OCI-LY1 (cell line): ENCODE results near the gene IQGAP3.
A peak's percentile ranks its signal among the peaks of the same experiment; 100 is the strongest.

ENCODE experiments used
- H2AFZ ChIP-seq: fragments of 200-600 bp; sonication (generic), shearing (Covaris generic); 2 replicates; pipeline ENCODE4 v1.6.0; 2014; ENCODE audit warnings: antibody characterized with exemption, mild to moderate bottlenecking, low read length
- H3F3A ChIP-seq: fragments of 200-600 bp; sonication (generic), shearing (Covaris generic); 2 replicates; pipeline ENCODE4 v1.6.0; 2014; ENCODE audit warnings: mild to moderate bottlenecking, antibody characterized with exemption, low read length, moderate library complexity; ENCODE audit not compliant: insufficient read depth
- H3K27ac ChIP-seq: fragments of 200-600 bp; sonication (generic); 2 replicates; pipeline ENCODE4 v1.5.1; 2014; ENCODE audit warnings: low read length, mixed run types, mild to moderate bottlenecking, low read depth; ENCODE audit not compliant: poor library complexity, severe bottlenecking
- H3K27me3 ChIP-seq: fragments of 200-600 bp; sonication (generic); 2 replicates; pipeline ENCODE4 v1.6.0; 2014; ENCODE audit warnings: antibody characterized with exemption, mild to moderate bottlenecking, low read length, moderate library complexity; ENCODE audit not compliant: insufficient read depth
- H3K36me3 ChIP-seq: fragments of 200-600 bp; sonication (generic); 2 replicates; pipeline ENCODE4 v1.6.1; 2014; ENCODE audit warnings: mild to moderate bottlenecking, antibody characterized with exemption, low read length, moderate library complexity, mixed read lengths; ENCODE audit not compliant: insufficient read depth
- H3K4me1 ChIP-seq: fragments of 200-600 bp; sonication (generic); 2 replicates; pipeline ENCODE4 v1.5.1; 2014; ENCODE audit warnings: mild to moderate bottlenecking, low read length, moderate library complexity; ENCODE audit not compliant: insufficient read depth, severe bottlenecking
- H3K4me2 ChIP-seq: fragments of 200-600 bp; sonication (generic), shearing (Covaris generic); 2 replicates; pipeline ENCODE4 v1.6.1; 2014; ENCODE audit warnings: low read length
- H3K4me3 ChIP-seq: fragments of 200-600 bp; sonication (generic); 2 replicates; pipeline ENCODE4 v1.5.1; 2014; ENCODE audit warnings: low read length, low read depth, mild to moderate bottlenecking, mixed read lengths; ENCODE audit not compliant: poor library complexity, severe bottlenecking
- H3K79me2 ChIP-seq: fragments of 200-600 bp; shearing (Covaris generic); 2 replicates; pipeline ENCODE4 v1.6.1; 2016; ENCODE audit warnings: mixed run types, low read length, mixed read lengths; ENCODE audit not compliant: insufficient read depth
- H3K9ac ChIP-seq: fragments of 200-600 bp; sonication (generic), shearing (Covaris generic); 2 replicates; pipeline ENCODE4 v1.6.1; 2014; ENCODE audit warnings: mild to moderate bottlenecking, low read length, mixed read lengths
- H3K9me2 ChIP-seq: fragments of 200-600 bp; sonication (generic), shearing (Covaris generic); 2 replicates; pipeline ENCODE4 v1.6.1; 2014; ENCODE audit warnings: low read depth, mild to moderate bottlenecking, low read length, mixed read lengths
- H3K9me3 ChIP-seq: fragments of 200-600 bp; shearing (Covaris generic); 2 replicates; pipeline ENCODE4 v1.6.1; 2014; ENCODE audit warnings: low read length, mixed read lengths
- H4K20me1 ChIP-seq: fragments of 200-600 bp; sonication (generic), shearing (Covaris generic); 2 replicates; pipeline ENCODE4 v1.6.0; 2016; ENCODE audit warnings: mild to moderate bottlenecking, low read length; ENCODE audit not compliant: insufficient read depth
- CTCF ChIP-seq: fragments of 200-600 bp; sonication (generic), shearing (Covaris generic); IDR thresholded peaks from 2 replicates; pipeline ENCODE4 v1.5.1; 2017; ENCODE audit warnings: mild to moderate bottlenecking, antibody characterized with exemption, low read length, moderate library complexity, mixed read lengths
- EZH2 ChIP-seq: fragments of 200-600 bp; sonication (generic), shearing (Covaris generic); IDR thresholded peaks from 2 replicates; pipeline ENCODE4 v1.8.0; 2017; ENCODE audit warnings: borderline replicate concordance, mixed run types, mild to moderate bottlenecking, antibody characterized with exemption, low read length, moderate library complexity, mixed read lengths

The IQGAP3 gene

DNA sequence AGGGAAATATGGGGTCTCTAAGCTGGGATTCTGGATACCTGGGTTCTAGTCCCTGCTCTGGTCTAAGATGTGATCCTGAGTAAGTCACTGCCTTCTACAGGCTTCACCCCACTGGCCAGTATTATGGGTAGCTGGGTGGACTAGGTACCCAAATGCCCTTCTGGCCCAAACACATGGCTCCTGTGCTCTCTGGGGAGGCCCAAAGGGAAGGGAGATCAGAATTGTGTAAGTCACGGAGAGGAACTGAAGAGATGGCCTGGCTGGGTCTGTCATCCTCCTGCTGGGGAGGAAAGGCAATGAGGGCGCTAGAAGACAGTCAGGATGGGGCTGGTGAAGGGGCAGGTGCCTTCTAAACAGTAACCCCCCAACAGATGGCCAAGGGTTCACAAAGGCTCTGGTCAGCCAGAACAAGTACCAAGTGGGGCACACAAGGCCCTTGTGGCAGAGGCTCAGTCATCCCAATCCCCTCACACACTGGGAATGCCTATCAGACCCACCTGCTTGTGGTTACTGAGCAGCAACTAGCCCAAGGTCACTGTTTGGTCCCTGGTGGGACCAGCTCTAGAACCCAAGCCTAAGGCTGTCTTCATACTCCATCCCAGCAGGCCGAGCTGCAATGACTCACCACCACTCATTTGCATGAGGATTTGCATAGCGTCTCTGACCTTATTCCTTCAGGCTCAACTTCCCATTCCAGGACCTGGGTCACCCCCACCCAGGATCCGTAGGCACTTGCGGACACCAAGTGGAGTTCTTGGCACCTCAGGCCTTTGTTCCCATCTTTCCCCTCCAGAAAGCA, 81.0 kb downstream of the IQGAP3 start:
- TF ChIP-seq EZH2 (no peak), CTCF (no peak)
- peaks cover 22% of the 10 kb centered on the region; the same call in 1 of the 2 replicates for H3K36me3 ChIP-seq
- H3K4me2 ChIP-seq: peak overlapping the region; percentile 97
- no peaks in the 10 kb centered on the region for H3K9me3 ChIP-seq
- H2AFZ ChIP-seq: no peak overlapping the region
- H3K9ac ChIP-seq: peak overlapping the region; percentile 81
- no peaks in the 10 kb centered on the region for H4K20me1 ChIP-seq
- H3K9me2 ChIP-seq: no peaks in the 10 kb centered on the region
- H3F3A ChIP-seq: no peaks in the 10 kb centered on the region
- peaks cover 87% of the 10 kb centered on the region for H3K4me1 ChIP-seq
- H3K4me3 ChIP-seq: peak overlapping the region; percentile 47
- peaks cover 70% of the 10 kb centered on the region for H3K79me2 ChIP-seq
- H3K27ac ChIP-seq: peak overlapping the region; percentile 100
- H3K27me3 ChIP-seq: no peaks in the 10 kb centered on the region

DNA sequence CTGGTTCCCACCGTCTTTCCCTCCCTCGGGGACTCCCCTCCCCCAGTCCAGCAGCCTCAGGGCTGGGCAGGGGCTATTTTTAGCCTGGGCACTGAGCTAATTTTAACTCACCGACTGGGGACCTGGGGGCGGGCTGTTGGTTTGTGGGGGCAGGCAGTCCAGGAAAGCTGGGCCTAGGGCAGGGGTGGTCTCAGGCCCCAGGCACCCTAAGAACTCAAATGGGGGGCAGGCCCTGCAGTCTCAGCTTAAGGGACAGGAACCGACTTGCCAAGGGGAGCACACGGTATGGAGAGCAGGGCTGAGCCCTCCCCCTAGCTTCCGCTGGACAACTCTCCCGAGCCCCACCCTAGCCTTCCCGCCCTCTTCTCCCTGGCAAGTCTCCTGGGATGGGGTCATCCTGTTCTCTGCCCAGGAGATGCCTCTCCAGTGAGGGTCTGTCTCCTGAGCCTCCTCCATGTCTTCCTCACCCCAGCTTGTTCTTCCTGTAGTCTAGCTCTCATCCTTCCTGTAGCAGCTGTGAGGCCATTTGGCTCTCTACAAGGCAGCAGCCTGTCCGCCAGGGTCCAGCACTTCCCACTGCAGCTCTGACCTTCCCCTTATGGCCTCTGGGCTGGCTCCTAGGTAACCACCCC, 81.8 kb downstream of the IQGAP3 start:
- Histone ChIP-seq H2AFZ (no peak overlapping the region), H3K9me2 (no peaks in the 10 kb centered on the region), H3K4me2 (peak overlapping the region; percentile 97), H3K9me3 (no peaks in the 10 kb centered on the region), H4K20me1 (no peaks in the 10 kb centered on the region), H3K79me2 (peaks cover 71% of the 10 kb centered on the region), H3K9ac (peak overlapping the region; percentile 81), H3K4me1 (peaks cover 79% of the 10 kb centered on the region), H3K4me3 (peak overlapping the region; percentile 47), H3K27me3 (no peaks in the 10 kb centered on the region), H3F3A (no peaks in the 10 kb centered on the region), H3K27ac (peak overlapping the region; percentile 100), H3K36me3 (peaks cover 22% of the 10 kb centered on the region; the same call in 1 of the 2 replicates)
- TF ChIP-seq CTCF (no peak), EZH2 (no peak)

- peak overlapping the region; percentile 81 for H3K9ac ChIP-seq
- no peaks in the 10 kb centered on the region for H3K9me2 ChIP-seq
- peaks cover 70% of the 10 kb centered on the region for H3K79me2 ChIP-seq
- H3K9me3 ChIP-seq: no peaks in the 10 kb centered on the region
- H3K27me3 ChIP-seq: no peaks in the 10 kb centered on the region
- peak overlapping the region; percentile 100 for H3K27ac ChIP-seq
- no peaks in the 10 kb centered on the region for H4K20me1 ChIP-seq
- H3K4me3 ChIP-seq: peak overlapping the region; percentile 47
- peaks cover 77% of the 10 kb centered on the region for H3K4me1 ChIP-seq
- H3K36me3 ChIP-seq: peaks cover 17% of the 10 kb centered on the region; the same call in 1 of the 2 replicates
- no peak overlapping the region for H2AFZ ChIP-seq
- peak overlapping the region; percentile 97 for H3K4me2 ChIP-seq
- no peaks in the 10 kb centered on the region for H3F3A ChIP-seq
- TF ChIP-seq EZH2 (no peak), CTCF (no peak)
Measured at GRCh38 chr1:156489935-156490293, 82.5 kb downstream of the IQGAP3 start.
